ENCODE measurements around the gene FAM229A.
A peak's percentile ranks its signal among the peaks of the same experiment; 100 is the strongest.
"Not testable (repeated sequence)": the region's sequence is repeated elsewhere in the genome, so short reads cannot be mapped to it uniquely, and the experiment has no call there.

The FAM229A gene, protein sequence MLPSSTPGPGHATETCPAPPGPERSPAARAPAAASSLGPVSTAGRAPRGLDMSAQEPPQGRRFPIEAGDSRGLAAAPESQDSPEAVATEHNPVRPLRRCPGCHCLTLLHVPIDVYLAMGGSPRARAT

DNA sequence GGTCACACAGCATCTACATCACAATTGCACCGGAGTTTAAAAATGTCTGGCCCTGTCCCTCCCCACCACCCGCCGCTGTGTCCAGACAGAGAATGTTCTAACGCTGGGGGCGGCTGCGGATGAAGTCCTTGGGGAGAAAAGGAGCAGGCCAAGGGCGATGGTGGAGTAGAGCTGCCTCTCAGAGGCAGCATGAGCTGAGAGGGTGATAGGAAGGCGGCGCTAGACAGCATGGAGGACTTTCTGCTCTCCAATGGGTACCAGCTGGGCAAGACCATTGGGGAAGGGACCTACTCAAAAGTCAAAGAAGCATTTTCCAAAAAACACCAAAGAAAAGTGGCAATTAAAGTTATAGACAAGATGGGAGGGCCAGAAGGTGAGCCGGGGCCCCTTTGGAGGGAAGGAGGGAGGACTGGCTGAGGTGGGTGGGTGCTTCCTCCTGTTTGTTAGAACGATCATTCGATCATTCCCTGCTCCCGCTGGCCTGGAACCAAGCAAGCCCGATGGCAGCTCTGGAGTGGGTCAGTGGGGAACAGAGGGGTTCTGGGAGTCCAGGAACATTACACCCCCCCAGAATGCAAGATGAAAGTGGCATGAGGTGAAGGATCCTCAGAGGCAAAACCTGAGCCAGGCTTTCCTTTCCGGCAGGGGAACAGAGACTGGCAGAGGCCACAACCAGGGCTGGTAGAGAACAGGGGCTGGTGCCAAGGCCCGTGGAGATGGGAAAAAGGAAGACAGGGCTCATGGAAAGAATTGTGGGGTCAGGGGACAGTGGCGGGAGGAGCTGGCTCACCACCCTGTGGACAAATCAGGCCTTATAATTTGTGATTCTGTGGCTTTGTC, at the start of gene FAM229A, which contains the start of gene TSSK3:
TSS of gene FAM229A (minus strand) at position 12 of the 840 bp plus-strand sequence. CDS start 394 bp downstream, outside the sequence.
TSS of gene TSSK3 (plus strand) at position 66 of the 840 bp plus-strand sequence. CDS start at position 229, 163 bp downstream.
- DNase-seq = no peak

DNA sequence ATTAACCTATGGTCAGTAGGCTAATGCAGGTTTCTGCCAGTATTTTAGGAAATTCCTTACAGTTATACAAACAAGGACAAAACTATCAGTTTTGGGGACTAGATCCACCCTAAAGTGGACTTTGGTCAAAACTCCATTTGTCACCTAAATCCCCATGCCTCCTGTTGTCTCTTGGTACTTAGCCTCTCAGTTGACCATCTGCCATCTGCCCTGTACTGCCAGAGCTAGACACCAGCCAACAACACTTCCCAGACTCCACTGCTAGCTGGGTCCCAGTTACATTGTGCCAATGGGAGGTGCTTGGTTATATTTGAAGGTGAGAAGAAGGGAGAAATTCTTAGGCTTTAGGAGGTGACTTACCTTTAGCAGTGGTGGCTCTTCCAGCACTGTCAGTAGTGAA, 49.0 kb upstream of the FAM229A start:
- DNase-seq = no peak

DNA sequence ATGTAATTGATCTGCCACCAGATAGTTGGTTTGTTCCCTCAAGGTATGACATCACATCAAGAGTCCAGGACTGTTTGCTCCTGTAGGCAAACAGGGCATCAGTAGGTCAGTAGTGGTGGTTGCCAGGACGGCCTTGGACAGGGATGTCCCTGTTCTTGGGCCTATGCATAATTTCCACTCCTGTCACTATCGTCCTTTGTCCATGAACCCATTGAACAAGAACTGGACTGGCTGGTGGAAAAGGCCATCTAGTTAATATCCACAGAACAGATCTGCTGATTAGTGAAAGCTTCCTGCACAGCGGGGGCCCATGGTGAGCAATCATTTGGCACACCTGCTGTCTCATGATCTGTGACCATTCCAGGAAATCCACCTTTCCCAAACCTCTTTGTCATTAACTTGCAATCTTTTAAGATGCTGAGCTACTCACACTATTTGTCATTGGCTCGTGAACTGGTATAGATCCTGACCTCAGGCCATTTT, 44.4 kb upstream of the FAM229A start:
- DNase-seq = no peak

DNA sequence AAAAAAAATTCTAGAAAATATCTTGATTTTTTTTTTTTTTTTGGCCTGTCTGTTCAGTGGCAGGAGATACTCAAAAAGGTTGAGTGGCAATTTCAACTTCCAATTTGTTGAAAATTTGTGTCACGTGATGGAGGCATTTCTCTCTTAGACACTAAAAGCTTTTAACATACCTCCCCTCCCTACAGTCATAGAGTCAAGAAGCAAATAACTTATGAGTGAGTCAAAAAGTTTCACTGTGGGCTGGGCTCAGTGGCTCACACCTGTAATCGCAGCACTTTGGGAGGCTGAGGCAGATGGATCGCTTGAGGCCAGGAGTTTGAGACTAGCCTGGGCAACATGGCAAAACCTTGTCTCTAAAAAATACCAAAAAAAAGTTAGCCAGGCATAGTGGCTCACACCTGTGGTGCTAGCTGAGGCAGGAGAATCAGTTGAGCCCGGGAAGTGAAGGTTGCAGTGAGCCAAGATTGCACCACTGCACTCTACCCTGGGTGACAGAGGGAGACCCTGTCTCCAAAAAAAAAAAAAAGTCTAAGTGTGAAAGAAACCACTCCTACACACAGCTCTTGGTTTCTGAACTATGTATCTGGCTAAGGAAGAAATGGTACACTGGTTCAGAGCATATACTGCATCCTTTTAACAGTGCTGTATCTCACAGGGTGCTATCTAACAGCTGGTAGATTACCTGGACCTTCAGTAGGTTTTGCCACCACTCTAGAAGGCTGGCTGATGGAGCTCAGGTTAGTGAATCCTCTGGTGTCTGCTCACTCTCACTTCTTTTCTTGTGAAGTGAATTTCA, 43.6 kb upstream of the FAM229A start:
- DNase-seq = no peak

DNA sequence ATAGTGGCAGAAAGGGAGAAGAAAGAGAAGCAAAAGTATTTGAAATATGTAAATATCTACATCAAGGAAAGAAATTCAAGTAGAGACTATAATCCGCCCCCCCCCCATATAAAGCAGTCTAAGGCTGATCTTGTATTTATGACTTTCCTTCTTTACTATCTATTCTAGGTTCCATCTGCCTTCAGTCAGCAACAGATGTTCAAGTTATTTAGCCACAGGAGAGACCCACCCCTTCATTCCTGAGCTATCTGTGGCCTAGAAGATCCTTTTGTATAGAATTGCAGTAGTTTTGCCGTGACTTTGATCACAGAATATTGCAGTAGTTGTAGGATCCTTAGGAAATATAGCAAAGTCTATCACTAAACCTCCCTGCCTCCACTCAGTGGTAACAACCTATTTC, 42.7 kb upstream of the FAM229A start:
- no peak for DNase-seq

DNA sequence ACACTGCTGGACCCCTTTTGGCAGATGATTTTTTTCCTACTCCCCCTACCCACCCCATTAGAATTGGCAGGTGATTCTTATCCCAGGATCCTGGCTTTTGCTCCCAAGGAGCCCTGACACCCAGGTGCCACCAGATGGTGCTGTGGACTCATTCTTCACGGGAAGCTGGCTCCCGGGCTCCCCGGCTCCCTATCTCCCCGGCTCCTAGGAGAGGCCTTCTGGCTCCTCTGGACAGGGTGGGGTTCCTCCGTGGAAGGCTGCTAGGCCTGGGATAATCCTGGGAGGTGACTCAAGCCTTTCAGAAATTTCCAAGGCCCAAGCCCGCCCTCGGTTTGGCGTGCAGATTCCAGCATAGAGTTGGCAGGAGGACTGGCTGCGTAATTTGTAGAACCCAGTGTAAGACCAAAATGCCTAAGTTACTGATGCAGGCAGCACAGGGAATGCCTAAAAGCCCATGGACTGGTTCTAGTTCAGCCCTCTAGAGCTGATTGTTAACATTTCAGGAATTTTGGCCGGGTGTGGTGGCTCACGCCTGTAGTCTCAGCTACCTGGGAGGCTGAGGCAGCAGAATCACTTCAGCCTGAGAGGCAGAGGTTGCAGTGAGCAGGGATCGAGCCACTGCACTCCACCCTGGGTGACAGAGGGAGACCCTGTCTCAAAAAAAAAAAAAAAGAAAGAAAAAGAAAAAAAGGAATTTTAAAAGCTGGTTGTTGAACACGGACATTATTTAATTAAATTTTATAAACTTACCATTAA, 38.8 kb upstream of the FAM229A start:
- DNase-seq = peak; percentile 83

DNA sequence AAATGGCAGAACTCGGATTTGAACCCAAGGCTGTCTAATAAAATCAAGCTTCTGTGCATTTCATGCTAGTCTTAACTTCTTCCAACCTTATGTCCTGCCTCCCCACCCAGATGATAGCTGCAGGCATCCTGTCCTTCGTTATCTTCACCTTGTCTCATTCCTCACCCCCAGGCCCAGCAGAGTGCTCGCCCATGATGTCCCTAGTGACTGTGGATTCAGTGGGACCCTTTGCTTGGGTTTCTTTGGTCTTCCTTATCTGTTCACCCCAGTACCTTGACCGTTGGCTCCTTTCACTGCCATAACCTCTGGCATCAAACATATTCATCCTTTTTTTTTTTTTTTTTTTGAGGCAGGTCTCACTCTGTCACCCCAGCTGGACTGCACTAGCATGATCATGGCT, 37.6 kb upstream of the FAM229A start:
- no peak for DNase-seq

DNA sequence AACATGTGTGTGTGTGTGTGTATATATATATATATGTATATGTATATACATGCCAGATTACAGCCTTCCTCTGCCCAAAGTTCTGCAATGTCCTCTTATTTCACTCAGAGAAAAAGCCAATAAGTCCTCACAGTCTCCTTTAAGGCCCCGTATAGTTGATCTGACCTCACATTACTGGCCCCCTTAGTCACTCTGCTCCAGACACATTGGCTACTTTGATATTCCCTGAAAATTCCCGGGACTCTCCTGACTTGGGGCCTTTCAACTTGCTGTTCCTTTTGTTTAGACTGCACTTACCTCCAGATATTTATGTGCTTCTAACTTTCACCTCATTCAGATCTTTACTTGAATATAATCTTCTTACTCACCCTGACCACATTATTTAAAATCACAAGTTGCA, 36.1 kb upstream of the FAM229A start:
- no peak for DNase-seq

DNA sequence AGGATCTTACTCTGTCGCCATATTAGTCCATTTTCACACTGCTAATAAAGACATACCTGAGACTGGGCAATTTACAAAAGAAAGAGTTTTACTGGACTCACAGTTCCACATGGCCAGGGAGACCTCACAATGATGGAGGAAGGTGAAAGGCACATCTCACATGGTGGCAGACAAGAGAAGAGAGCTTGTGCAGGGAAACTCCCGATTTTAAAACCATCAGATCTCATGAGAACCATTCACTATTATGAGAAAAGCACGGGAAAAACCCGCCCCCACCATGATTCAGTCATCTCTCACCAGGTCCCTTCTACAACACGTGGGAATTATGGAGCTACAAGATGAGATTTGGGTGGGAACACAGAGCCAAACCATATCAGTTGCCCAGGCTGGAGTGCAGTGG, 34.2 kb upstream of the FAM229A start:
- DNase-seq = not testable (repeated sequence)

DNA sequence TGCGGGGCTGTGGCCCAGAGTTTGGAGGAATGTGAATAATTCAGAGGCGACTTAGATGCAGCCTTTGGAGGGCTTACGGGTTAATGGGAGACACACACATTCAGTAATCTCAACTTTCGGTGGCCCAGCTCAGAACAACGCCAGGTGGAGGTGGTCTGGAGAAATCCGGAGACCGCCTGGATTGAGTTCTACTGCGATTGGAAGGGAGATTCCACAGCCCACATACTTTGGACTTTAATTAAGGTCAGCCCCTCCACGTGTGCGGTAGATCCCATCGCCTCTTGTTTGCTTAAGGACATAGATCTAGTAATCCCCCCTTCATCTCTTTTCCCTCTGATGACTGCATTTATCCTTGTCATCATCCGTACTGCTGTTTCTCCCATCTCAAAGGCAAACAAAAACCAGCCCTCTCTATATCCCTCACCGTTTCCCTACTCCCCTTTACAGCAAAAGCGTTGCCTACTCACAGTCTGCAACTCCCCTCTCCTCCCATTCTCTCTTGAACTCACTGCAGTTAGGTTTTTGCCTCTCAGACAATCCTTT, 32.7 kb upstream of the FAM229A start:
- peak; percentile 55 for DNase-seq

DNA sequence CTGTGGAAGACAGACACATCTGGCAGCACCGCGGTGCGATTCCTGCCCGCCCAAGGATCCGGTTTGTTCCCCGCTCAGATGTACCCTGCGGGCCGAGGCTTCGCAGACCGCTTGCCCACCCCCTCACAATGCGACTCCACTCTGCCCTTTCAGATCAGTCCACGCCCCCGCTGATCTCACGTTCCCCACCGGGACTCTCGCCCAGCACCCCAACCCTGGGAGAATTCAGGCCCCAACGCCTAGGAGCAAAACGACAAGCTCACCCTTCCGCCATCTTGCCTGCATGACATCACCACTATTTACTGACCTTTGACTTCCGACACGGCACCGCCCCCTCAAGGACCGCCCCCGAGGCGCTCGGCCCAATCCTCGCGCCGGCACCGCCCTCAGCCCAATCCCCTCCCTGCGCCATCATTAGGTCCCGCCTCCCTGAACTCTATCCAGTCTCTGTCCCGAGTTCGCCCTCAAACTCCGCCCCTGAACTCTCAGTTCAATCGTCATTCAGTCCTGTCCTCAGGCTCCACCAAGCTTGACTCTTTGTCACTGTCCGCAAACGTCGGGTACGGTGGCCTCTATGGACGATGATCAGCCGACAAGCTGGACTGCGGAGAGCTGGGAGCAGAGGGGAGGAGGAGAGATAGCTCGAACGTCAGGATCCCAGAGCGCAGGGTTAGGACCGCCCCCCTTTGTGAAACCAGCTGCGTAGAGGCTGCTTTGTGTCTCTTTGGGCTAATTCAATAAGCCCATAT, 32.0 kb upstream of the FAM229A start, which contains the start of gene BSDC1:
TSS of gene BSDC1 (minus strand) at position 301 of the 749 bp plus-strand sequence. CDS start at position 274, 27 bp downstream.
- DNase-seq = peak; percentile 99

DNA sequence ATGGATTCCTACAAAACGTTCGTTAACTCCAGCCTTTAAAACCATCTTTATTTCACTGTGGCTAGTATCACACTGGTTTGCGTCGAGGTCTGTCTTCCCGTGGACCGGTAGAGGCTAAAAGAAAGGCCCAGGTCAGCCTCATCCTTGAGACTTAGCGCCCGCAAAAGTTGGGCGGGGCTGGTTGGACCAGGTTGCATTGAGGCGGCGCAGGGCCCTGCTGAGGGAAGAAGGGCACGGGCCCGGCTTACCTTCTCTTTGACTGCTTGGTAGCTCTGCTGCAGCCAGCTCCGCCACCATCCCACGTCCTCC, 31.5 kb upstream of the FAM229A start:
- peak; percentile 68 for DNase-seq

DNA sequence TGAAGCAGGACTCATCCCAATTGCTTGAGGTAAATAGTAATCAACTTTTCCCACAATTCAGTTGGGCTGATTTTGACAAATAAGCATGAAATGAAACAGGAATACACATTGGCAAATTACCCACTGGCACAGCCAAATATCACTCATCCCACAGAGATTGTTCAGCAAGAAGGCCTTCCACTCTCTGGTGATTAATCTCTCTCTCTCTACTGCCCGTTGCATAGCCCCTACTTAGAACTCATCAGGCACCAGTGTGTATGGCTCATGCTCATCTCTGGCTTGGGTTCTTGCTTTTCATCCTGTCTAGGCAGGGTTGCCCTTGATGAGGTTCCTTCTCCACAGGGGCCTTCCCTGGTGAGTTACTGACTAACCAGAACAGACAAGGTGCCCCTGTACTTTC, 30.9 kb upstream of the FAM229A start:
- DNase-seq = no peak

DNA sequence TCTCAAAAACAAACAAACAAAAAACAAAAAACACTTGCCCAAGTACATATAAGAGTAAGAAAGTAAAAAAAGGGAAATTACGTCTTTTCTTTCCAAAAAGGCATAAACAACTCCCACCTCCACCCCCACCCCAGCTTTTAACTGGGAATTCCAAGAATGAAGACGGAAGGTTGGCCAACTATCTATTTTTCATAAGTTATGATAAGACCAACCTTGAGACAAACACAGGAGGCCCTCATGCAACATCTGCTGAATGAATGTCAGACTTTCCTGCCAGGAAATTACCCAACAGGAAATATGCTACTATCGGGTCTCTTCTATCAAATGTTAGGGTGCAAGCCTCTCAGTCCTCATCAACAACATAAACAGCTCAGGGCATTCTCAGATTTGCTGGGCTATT, 30.0 kb upstream of the FAM229A start:
- DNase-seq = peak; percentile 46

DNA sequence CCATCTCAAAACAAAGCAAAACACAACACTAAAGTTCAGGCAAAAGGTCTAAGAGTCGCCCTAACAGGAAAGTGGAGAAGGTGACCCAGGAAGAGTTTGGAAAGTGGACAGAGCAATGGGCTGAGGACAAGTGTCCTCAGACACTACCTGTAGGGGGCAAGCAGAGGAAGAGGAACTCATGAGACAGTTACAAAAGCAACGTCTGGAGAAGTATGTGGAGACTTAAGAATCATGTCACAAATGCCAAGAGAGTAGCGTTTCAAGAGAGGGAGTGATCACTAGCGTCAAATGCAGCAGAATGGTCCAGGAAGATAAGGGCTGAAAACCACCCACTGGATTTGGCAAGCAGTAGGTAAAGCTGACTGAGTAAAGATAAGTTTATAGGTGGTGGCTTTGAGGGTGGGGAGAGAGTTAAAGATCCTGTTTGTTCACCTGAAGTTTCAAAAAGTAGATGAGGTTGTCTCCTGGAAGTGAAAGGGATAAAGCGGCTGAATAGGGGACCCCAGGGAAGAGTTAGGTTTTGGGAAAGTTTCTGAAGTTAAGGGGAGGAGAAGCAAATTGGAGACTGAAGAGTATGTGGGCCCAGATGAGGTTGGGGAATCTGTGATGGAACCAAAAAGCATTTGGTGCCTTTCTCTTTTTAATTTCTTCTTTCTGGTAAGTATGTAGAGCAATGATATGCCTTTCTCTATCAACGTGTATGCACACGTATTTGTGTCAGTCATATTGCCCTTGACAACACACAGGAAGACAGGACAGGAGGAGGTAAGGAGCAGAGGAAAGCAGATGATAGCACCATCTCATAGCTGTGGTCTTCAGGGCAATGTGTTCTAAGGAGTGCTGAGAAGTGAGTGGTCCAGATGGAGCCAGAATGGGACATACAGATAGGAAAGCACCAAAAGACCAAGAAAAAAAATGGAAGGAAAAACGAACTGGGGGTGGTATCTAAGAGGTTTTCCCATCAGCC, 28.9 kb upstream of the FAM229A start:
- DNase-seq = peak; percentile 95

DNA sequence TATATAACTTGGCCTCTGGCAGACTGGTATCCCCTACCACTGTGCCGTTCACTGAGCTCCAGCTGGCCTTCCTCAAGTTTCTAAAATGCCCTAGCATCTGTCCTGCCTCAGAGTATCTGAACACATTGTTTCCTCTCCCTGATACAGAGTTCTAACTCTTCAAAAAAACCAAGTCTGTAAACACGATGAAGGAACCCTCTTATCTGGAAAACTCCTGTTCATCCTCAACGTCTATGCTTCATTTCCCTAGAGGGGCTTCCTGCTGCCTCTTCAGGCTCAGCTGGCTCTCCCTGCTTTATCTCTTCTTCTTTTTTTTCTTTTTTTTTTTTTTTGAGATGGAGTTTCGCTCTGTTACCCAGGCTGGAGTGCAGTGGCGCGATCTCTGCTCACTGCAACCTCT, 26.4 kb upstream of the FAM229A start:
- no peak for DNase-seq

DNA sequence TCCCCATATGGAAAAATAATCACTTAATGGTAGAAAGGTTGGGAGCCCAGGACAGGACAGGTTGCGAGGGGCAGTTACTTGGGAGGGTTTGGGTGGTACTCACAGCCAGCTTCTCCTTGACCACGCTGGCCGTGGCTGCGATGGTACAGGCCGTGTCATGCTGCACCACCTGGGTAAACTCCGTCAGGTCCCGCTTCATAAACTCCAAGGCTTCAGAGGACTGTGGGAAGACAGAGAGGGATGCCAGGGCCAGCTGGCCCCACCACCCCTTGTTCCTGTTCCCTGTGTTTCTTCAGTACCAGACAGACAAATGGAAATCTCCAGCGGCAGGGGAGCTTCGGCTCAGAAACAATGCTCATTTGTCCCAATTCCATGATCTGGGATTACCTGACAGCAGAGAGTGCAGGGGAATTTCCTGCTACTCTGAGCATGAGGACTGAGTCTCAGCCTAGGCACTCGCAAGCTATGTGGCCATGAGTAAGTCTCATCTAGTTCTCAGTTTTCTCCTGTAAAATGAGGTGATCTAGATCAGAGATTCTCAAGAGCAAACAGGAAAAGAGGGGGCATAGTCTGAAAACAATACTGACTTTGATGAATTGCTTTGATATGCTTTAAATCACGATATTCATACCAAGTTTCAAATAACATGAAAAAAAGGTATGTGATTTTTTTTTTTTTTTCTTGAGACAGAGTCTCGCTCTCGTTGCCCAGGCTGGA, 24.5 kb upstream of the FAM229A start:
- no peak for DNase-seq

DNA sequence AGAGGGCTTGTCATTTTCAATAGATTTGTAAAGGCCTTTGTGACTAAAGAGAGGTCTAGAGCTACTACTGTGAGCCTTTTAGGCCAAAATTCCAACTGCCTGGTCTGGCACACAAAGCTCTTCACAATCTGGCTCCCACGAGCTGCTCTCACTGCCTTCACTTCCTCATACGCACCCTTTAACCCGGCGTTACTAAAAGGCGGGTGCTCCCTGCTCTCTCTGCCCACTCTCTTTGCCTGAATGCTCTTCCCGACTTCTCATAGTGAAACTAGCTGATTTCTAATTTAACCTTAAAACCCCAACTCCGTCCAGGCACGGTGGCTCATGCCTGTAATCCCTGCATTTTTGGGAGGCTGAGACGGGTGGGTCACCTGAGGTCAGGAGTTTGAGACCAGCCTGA, 17.8 kb upstream of the FAM229A start:
- no peak for DNase-seq

DNA sequence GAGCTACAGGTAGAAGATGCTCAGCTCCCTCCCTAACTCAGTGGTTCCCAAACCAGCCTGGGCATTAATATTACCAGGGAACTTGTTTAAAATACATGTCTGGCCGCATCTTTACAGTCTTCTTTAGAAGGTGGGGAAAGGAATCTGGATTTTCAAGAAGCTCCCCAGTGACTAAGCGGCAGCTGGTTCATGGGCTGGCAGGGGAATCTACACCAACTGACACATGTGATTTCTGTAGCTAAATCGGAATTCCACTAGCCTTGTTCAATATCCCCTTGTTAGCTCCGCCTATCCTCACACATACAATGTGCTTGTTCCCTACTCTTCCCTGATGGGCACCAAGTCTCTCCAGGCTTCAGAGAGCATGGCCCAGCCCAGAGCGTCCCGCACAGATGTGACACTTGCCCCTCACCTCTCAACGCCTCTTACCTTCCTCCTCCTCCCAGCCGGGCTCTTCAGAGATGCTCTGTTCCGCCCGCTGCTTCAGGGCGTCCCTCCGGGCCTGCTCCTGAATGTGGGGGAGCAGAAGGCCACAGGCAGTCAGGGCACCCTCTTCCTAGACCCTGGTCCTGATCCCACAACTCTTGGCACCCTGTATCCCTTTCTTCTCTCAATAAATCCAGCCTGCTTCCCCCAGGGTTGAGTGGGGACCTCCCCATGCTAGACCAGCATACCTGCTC, 15.4 kb upstream of the FAM229A start:
- DNase-seq = no peak

Data from OCI-M1 (cell line).